LNCaP clone FGC (cell line): ENCODE data around the gene PLCH2.
A peak's percentile ranks its signal among the peaks of the same experiment; 100 is the strongest.

ENCODE experiments used
- DNase-seq: peaks from one replicate; pipeline ENCODE4 v3.0.0-alpha.2; 2011; ENCODE audit warnings: low read depth
- H3K4me3 ChIP-seq: 2 replicates; pipeline ENCODE4 v1.5.1; 2011; ENCODE audit warnings: mild to moderate bottlenecking, low read depth, low read length, control low read depth
- CTCF ChIP-seq: IDR thresholded peaks from 2 replicates; pipeline ENCODE4 v1.5.1; 2012; ENCODE audit warnings: mild to moderate bottlenecking; ENCODE audit not compliant: control insufficient read depth, insufficient read depth; ENCODE audit errors: extremely low read depth

Gene PLCH2

DNA sequence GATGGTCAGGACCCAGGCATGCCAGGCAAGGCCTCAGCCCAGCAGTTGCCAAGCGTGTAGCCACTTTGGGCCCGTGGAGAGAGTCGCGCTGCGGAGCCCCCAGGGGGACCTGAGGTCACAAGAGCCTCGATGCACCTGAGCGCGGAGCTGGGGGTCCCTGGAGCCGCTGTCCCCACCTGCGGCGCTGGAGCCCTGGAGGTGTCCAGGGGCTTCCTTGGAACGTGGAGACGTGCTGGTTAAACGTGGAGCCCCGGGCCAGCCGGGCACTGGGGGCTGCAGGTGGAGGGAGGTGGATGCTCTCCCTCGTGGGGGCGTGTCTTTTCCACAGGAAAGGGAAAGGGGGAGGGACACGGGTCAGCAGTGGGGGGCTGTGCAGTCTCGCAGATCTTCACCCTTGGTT is 3.1 kb downstream of the PLCH2 start:
- no peak for TF ChIP-seq CTCF
- no peak overlapping the region for H3K4me3 ChIP-seq
- no peak for DNase-seq

DNA sequence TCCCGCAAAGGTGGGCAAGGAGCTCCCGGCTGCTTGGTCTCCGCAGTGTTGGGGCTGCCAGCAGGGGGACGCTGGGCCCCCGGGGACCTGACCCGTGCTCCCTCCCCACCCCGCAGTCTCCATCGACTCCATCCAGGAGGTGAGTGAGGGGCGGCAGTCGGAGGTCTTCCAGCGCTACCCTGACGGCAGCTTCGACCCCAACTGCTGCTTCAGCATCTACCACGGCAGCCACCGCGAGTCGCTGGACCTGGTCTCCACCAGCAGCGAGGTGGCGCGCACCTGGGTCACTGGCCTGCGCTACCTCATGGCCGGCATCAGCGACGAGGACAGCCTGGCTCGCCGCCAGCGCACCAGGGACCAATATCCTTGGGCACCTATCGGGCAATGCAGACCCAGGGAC is 3.5 kb downstream of the PLCH2 start:
- no peak overlapping the region for H3K4me3 ChIP-seq
- TF ChIP-seq CTCF: no peak
- no peak for DNase-seq

DNA sequence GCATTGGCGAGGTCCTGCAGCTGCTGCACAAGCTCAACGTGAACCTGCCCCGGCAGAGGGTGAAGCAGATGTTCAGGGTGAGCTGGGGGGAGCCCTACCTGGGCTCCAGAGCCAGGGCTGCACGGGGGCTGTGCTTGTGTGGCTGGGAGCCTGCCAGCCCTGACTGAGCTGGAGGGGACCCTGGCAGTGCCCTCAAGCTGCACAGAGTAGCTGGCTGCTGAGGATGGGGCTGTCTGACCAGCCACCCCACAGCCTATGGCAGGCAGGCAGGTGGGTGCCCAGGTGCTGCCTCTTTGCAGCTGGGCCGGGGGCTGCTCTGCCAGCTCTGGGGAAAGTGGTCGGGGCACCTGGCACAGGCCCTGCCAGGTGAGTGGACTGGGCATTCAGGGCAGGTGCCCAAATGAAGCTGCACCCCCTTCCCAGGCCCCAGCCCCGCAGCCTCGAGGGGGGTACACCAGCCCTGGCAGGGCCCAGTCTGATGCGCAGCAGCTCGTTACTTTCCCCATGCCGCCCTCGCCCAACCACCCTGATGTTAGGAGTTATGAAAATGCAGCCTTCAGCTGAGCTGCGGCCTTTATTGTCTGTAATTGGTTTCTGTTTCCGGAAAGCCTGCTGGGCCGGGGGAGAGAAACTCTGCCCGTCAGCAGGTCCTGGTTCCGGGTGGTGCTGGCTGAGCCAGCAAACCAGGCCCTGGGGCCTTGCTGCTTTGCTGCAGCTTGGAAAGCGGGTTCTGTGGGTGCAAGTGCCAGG is 4.3 kb downstream of the PLCH2 start:
- no peak overlapping the region for H3K4me3 ChIP-seq
- TF ChIP-seq CTCF: no peak
- DNase-seq: peak; percentile 47

DNA sequence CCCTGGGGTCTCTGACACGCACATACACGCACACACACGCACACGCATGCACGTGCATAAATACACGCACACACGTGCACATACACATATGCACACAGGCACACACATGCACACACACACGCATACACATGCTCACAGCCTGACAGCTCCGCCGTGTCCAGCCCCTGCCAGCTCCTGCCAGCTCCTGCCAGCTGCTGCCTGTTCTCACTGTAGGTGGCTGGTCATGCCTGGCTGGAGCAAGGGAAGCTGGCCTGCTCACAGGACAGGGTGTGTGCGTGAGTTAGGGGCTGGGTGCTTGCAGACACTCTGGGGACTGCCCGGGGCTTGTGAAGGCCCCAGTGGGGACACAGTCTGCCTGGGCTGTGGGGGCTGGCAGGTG is 4.9 kb downstream of the PLCH2 start:
- DNase-seq: peak; percentile 53

GRCh38 chr1:2481885-2482284 is 5.8 kb downstream of the PLCH2 start:
- DNase-seq: no peak
- no peak for TF ChIP-seq CTCF
- H3K4me3 ChIP-seq: no peak overlapping the region

More for the DNA sequence above, 4.9 kb downstream of the PLCH2 start:
- no peak overlapping the region for H3K4me3 ChIP-seq
- no peak for TF ChIP-seq CTCF

DNA sequence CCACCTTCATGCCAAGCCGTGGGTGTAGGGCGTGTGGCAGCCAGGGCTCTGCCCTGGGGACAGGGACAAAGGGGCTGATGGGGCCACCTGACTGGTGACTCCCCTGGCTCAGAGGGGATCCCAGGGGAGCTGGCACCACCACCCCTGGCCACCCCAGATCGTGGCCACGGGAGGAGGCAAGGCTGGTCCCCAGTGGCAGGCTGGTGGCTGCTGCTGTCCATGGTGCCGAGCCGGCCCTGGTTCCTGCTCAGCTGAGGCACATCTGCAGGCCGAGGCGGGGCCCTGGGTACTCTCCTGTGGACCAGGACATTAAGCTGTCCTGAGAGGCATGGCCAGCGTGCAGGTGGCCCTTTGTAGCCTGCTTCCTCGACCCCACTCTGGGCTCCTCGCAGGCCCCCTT is 6.5 kb downstream of the PLCH2 start:
- no peak for DNase-seq
- no peak overlapping the region for H3K4me3 ChIP-seq
- no peak for TF ChIP-seq CTCF

- no peak for TF ChIP-seq CTCF
- no peak overlapping the region for H3K4me3 ChIP-seq
- no peak for DNase-seq
Observed at GRCh38 chr1:2483026-2483425, 6.9 kb downstream of the PLCH2 start.
